ENCODE measurements around the gene NIT2.

NIT2 gene

DNA sequence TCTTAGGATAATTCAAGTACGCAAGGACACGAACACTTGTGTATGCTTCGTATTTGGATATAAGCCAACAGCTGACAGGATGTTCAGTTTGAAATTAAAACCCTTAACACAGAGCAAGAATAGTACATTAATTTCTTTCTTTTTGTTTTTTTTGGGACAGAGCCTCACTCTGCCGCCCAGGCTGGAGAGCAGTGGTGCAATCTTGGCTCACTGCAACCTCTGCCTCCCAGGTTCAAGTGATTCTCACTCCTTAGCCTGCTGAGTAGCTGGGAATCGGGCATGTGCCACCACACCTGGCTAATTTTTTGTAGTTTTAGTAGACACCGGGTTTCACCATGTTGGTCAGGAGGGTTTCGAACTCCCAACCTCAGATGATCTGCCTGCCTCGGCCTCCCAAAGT lies 33.9 kb downstream of the NIT2 start:
- TF ChIP-seq, protein P1, sequence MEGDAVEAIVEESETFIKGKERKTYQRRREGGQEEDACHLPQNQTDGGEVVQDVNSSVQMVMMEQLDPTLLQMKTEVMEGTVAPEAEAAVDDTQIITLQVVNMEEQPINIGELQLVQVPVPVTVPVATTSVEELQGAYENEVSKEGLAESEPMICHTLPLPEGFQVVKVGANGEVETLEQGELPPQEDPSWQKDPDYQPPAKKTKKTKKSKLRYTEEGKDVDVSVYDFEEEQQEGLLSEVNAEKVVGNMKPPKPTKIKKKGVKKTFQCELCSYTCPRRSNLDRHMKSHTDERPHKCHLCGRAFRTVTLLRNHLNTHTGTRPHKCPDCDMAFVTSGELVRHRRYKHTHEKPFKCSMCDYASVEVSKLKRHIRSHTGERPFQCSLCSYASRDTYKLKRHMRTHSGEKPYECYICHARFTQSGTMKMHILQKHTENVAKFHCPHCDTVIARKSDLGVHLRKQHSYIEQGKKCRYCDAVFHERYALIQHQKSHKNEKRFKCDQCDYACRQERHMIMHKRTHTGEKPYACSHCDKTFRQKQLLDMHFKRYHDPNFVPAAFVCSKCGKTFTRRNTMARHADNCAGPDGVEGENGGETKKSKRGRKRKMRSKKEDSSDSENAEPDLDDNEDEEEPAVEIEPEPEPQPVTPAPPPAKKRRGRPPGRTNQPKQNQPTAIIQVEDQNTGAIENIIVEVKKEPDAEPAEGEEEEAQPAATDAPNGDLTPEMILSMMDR (IDR thresholded peaks at IDR 0.05; ENCODE audit: low read depth, low read length, missing control alignments) = no peak
- no peak for DNase-seq (ENCODE audit: extremely low read depth, low read depth)
- H3K4me3 ChIP-seq (replicated peaks; ENCODE audit: low read depth, low read length) = no peak overlapping the region

- no peak overlapping the region for H3K4me3 ChIP-seq (replicated peaks; ENCODE audit: low read depth, low read length)
- no peak for DNase-seq (ENCODE audit: extremely low read depth, low read depth)
- TF ChIP-seq, protein P1 (IDR thresholded peaks at IDR 0.05; ENCODE audit: low read depth, low read length, missing control alignments) = no peak
These were observed 36.2 kb downstream of the NIT2 start for GRCh38 chr3:100370756-100371155.

- no peak for DNase-seq (ENCODE audit: extremely low read depth, low read depth)
- no peak overlapping the region for H3K4me3 ChIP-seq (replicated peaks; ENCODE audit: low read depth, low read length)
- TF ChIP-seq, protein P1 (IDR thresholded peaks at IDR 0.05; ENCODE audit: low read depth, low read length, missing control alignments) = no peak
These were observed 40.0 kb downstream of the NIT2 start for GRCh38 chr3:100374521-100374920.

DNA sequence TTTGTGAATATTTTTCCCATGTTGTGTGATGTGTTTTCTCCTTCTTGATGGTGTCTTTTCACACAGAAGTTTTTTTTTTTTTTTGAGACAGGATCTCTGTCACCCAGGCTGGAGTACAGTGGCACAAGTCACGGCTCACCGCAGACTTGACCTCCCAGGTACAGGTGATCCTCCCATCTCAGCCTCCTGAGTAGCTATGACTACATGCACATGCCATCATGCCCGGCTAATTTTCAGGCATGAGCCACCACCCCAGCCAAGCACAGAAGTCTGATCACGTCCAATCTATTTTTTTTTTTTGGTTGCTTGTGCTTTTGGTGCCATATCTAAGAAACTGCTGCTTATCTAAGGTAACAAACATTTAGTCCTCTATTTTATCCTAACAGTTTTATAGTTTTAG lies 41.7 kb downstream of the NIT2 start:
- no peak for DNase-seq (ENCODE audit: extremely low read depth, low read depth)
- no peak overlapping the region for H3K4me3 ChIP-seq (replicated peaks; ENCODE audit: low read depth, low read length)
- TF ChIP-seq, protein P1 (IDR thresholded peaks at IDR 0.05; ENCODE audit: low read depth, low read length, missing control alignments) = no peak

- TF ChIP-seq, protein P1 (IDR thresholded peaks at IDR 0.05; ENCODE audit: low read depth, low read length, missing control alignments) = no peak
- no peak overlapping the region for H3K4me3 ChIP-seq (replicated peaks; ENCODE audit: low read depth, low read length)
- no peak for DNase-seq (ENCODE audit: extremely low read depth, low read depth)
These were observed 50.4 kb downstream of the NIT2 start for GRCh38 chr3:100384733-100385525.

DNA sequence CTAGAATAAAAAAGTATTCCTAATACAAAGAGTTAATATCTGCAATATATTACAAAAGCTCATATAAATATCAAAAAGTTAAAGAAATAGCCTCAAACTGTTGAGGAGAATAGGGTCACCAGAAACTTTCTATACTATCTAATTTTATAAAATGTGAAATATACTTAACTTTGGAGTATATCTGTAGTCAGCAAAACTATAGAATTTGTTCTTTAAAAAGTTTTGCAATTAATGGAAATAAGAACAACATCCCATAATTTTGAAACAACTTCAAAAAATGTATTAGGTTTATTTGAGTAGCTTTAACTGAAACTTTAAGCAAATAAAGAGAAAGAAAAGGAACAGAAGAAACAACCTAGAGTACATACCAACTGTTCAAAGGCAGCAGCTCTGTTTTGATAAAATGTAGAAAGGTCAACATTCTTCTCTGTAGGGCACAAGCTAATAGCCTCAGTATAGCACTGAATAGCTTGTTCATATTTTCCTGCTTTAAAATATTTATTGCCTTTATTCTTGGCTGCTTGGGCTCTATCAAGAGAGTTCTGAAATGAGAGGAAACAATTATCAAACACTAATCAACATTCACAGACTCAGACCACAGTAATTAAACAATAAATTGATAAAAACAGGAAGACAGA lies 52.0 kb downstream of the NIT2 start:
- TF ChIP-seq, protein P1 (IDR thresholded peaks at IDR 0.05; ENCODE audit: low read depth, low read length, missing control alignments) = no peak
- H3K4me3 ChIP-seq (replicated peaks; ENCODE audit: low read depth, low read length) = no peak overlapping the region
- DNase-seq (ENCODE audit: extremely low read depth, low read depth) = no peak

All from HFF-Myc (cell line).